ENCODE measurements around the gene CEP85L.

CEP85L gene

GRCh38 chr6:118659513-118660217 is 8.3 kb upstream of the CEP85L start:
- DNase-seq = no peak

- DNase-seq = no peak
Measured at GRCh38 chr6:118656847-118657451, 5.6 kb upstream of the CEP85L start.

DNA sequence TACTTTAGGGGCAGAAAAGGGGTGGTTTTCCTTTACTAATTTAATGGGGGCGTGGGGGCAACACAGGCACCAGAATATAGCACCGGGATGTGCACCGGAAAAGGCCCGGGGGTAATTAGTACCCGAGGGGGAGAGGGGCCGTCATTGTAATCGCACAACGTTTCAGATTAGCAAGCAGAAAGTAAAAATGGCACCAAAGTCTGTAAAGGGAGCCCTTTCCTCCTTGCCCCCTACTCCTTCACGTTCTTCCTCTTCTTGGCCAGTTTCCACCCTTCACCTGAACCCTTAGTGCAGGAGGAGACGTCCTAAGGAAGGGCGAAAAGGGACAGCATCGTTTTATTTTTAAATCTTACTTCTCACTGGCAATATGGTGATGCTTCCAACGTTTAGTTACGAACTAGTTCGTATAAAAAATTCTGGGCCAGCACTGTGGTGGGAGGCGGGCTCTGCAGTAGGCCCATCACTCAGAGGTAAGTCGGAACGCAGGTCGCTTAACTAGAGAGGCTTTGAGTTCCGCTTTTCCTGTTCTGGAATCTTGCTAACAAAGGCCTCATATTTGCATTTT is 742 bp upstream of the CEP85L start:
- no peak for DNase-seq

DNA sequence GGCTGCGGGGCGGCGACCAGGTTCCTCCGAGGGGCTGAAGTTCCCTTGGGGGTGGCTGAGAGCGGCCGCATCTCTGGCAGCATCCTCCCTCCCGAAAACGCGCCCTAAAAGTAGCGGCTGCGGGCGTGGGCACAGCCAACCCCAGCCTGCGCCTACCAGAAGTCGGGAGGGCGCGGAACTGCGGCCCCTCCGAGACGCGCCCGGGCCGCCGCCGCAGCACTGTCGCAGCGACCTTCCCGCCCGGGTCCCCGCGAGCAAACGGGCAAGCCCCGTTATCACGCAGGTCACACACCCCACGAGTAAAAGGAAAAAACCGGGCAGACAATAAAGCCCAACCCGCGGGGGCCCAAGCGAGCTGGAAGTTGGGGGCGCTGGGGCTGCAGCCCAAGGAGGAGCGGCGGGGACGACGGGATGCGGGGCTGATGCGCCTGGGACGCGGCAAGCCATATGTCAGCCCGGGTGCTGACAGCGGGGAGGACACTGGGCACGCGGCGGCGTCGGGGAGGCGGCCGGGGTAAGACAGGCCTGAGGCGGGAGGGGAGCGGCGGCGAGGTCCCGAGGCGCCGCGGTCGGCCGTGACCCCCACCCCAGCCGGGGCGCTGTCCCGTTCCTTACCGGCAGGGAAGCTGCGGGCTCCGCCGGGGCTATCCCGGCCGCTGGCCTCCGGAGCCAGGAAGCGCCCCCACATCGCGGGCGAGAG is 659 bp downstream of the CEP85L start:
- DNase-seq = peak; percentile 58

DNA sequence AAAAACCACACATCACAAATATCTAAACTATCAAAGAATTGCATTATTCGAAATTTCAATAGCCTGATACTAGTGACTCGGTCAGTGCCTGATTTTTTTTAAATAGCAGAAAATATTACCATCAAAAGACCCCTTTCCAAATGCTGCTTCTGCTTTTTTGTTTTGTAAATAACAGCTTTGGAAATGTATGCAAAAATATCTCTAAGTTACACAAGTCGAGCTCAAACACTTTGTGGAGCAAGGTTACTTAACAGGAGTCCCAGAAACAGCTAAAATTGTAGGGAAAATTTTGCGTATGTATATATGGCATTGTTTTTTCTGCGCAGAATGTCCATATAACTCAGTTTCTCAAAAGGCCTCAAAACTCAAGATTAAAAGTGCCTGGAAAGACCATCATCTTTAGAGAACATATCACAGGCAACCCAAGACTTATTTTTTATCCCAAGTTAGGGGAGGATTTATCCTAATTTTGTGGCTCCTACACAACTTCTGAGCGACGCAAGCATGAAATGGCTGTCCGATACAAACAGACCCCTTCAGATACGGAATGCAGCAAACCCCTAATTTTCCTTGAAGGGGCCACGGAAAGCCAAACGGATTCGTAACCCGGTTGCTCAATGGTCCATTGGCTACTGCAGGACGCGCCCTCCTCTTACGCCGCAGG is 1.3 kb downstream of the CEP85L start:
- DNase-seq = no peak

DNA sequence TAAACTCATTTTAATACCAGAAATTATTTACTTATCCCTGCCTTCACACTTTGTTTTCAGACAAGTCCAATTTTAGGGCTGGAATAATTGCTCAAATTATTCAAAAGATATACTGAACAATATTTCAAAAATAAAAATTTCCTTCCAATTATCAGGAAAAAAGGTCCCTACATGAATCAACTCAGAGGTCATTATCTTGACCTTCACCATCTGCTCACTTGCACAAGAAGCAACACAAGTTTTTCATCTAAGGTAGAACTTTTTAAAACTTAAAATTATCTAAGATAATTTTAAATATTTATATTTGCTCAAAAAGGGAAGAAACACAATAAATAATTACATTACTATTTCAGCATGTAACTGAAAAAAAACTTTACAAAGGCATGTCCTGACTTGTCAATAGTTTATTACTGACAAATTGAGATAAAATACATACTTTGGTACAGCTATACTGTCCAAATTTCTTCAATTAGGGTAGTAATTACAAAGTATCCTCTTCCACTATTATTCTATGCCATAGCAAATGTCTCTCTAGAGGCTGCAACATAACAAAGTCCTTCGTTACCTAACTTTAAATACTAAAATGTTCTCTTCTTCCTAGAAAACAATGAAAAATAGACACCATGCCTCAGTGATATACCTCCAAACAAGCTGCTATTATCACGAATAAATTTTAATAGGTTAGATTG is 2.4 kb downstream of the CEP85L start:
- DNase-seq = no peak

- DNase-seq = no peak
Measured at GRCh38 chr6:118646977-118647376, 4.4 kb downstream of the CEP85L start.

DNA sequence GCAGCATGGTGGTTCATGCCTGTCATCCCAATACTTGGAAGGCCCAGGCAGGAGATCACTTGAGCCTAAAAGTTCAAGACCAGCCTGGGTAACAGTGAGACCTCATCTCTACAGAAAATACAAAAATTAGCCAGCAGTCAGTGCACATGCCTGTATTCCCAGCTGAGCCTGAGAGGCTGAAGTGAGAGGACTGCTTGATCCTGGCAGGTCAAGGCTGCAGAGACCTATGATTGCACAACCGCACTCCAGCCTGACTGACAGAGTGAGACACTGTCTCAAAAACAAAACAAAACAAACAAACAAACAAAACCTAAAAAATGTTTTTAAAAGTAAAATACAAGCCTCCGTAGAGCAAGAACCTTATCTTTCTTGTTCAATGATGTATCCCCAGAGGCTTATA is 6.0 kb downstream of the CEP85L start:
- DNase-seq = no peak

DNA sequence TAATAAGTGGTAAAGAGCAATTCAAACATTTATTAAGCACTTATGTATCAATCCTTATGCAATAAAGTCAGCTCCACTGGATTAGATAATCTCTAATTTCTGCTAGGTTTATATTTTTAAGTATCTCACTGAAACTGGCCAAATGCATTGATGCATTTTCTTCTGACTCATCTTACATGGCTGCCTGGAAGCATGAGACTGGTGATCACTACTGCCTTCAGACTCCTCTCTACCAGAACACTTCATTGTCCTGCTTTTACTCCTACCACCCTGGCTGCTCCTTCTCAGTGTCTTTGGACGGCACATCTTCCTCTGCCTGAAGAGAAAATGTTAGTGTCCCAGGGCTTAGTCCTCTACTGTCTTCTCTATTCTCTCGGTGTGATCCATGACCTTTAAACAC is 7.4 kb downstream of the CEP85L start:
- DNase-seq = no peak

DNA sequence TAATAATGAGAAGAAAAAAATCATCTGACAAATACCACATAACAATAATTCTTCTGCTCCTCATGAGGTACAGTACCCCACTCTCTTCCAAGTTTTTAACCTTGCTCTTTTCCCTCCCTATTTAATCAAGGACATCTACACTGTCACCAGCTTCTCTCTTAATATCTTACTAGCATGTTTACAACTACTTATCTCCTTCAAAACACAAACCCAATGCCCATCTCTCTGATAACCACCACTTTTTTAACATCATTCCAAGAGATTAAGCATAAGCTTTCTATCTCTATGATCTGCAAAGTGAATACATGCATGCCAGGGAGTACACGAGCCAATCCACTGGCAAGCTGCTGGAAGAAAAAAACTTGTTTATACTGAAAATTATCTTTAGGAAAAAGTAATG is 10.3 kb downstream of the CEP85L start:
- DNase-seq = no peak

- no peak for DNase-seq
Measured at GRCh38 chr6:118639054-118639964, 12.1 kb downstream of the CEP85L start.

DNA sequence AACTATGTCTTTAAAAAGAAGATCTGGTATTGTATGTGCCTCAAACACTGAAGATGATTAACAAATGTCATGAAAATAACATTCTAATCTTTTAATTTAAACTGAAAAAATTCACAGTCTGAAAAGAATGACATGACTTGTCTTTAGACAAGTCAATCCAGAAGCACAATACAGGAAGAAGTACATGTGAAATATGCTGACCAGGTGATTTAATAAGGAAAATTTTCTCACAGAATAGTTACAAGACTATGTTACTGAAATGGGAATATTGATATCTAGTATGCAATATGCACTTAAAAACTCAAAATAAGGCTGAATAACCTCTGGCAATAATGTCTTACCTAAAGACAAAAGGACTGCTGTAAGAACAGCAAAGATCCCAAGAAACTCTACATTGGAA is 13.1 kb downstream of the CEP85L start:
- DNase-seq = no peak

DNA sequence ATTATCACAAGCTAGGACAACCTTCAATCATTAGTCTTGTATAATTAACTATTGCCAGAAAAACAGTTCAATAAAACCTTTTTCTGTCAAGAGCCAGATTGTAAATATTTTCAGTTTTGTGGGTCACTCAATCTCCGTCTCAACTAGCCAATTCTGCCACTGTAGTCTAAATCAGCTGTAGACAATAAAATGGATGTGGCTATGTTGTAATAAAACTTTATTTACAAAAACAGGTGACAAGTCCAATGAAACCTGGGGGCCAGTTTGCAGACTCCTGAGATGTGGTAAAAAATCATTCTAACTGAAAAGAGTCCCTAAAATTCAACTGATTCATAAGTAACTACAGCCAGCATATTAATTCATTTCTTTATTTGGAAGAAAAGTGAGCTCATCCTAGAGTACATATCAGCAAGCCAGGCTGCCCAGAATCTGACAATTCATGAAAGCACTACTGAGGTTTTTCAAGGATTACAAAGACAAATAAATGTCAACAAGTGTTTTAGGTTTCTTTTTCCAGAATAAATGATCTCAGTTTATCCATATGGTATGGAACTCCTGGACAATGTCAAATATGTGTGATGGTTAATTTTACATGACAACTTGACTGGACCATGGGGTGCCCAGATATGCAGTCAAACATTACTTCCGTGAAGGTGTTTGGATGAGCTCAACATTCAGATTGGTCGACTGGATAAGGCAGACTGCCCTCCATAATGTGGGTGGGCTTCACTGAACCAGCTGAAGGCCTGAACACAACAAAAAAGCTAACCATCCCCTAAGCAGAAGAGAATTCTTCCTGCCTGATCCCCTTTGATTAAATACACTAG is 15.3 kb downstream of the CEP85L start:
- DNase-seq = no peak

DNA sequence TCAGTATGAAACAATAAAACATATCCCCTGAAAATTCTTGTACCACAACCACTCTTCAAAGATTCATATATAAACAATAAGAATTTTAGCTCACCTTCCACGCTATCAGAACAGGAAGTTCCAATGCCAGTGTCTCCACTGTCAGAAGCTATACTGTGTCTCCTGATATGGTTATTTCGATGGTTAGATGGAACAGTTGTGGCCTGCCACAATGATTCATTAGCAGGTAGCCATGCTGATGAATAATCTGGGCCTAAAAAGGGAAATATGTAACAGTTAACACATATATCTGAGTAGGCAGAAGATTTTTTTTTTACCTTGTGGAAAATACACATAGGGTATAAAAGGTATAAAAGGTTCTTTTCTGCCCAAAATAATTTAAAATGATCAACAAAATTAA is 19.0 kb downstream of the CEP85L start:
- no peak for DNase-seq

- DNase-seq = no peak
Measured at GRCh38 chr6:118630923-118631322, 20.5 kb downstream of the CEP85L start.

DNA sequence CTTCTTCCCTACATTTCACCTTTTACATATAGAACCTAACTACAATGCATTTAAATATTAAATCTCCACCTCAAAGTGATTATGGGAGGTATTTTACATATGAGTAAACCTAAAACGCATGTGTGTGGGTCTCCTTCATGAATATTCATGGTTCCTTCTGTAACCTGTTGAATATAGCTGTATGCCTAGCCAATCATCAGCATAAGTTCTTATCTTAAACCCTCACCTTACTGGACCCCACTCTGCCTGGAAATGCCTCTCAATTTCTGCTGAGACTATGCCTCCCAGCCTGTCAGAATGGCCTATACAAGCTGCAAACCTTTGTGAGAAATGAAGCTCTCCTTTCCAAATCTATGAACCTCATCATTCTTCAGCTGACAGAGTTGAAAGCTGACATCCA is 21.3 kb downstream of the CEP85L start:
- DNase-seq = no peak

DNA sequence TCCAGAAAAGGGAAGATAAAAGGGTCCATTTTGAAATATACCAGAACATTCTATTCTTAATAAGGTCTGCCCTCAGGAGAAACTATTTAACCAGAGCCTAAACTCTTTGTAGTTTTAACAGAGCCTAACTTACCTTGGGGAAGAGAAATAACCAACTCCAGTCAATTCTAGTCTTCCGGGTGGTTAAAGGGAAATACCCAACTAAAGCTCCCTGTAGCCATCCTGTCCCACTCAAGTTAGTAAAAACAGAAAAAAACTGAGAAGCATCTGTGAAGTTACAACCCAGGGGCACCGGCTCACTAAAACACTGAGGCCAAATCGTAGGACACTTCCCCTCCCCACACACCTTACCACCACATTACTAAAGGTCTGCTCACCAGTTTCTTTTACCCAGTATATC is 23.7 kb downstream of the CEP85L start:
- DNase-seq = no peak

- no peak for DNase-seq
Measured at GRCh38 chr6:118625833-118626232, 25.6 kb downstream of the CEP85L start.

- no peak for DNase-seq
Measured at GRCh38 chr6:118621799-118622470, 29.5 kb downstream of the CEP85L start.

DNA sequence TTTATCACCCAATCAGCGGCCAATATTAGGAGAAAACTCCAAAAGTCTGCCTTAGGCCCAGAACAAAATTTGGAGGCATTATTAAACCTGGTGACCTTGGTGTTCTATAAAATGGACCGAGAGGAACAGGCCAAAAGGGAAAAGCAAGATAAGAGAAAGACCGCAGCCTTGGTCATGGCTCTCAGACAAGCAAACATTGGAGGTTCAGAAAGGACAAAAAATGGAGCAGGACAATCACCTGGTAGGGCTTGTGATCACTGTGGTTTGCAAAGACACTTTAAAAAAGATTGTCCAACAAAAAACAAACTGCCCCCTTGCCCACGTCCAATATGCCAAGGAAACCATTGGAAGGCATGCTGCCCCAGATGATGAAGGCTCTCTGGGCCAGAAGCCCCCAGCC is 31.2 kb downstream of the CEP85L start:
- DNase-seq = no peak
